Astrocyte of the hippocampus (primary cell): ENCODE data around the gene SPRY1.

Source experiments
- DNase-seq: peaks from one replicate; pipeline ENCODE4 v3.0.0; 2011; ENCODE audit warnings: low read depth, low spot score

Gene SPRY1

GRCh38 chr4:123396307-123397143, at the start of gene SPRY1:
Gene SPRY1 (plus strand): TSS chr4:123396795. CDS start chr4:123401592, 4,797 bp downstream.
- peak; percentile 95 for DNase-seq

GRCh38 chr4:123346951-123347350, 49.6 kb upstream of the SPRY1 start:
- DNase-seq, result no peak

GRCh38 chr4:123348946-123349345, 47.6 kb upstream of the SPRY1 start:
- no peak for DNase-seq

- DNase-seq, result peak; percentile 36
Measured at GRCh38 chr4:123349421-123350190, 47.0 kb upstream of the SPRY1 start.

GRCh38 chr4:123350191-123350544, 46.4 kb upstream of the SPRY1 start:
- peak; percentile 31 for DNase-seq

- no peak for DNase-seq
Measured at GRCh38 chr4:123350726-123351125, 45.9 kb upstream of the SPRY1 start.

GRCh38 chr4:123351713-123352112, 44.9 kb upstream of the SPRY1 start:
- no peak for DNase-seq

GRCh38 chr4:123352240-123352945, 44.2 kb upstream of the SPRY1 start:
- peak; percentile 95 for DNase-seq

- DNase-seq, result no peak
Measured at GRCh38 chr4:123352966-123353365, 43.6 kb upstream of the SPRY1 start.

- no peak for DNase-seq
Measured at GRCh38 chr4:123353656-123354055, 42.9 kb upstream of the SPRY1 start.

GRCh38 chr4:123354701-123355100, 41.9 kb upstream of the SPRY1 start:
- DNase-seq, result no peak

GRCh38 chr4:123356921-123357320, 39.7 kb upstream of the SPRY1 start:
- no peak for DNase-seq

GRCh38 chr4:123359449-123360315, 36.9 kb upstream of the SPRY1 start:
- DNase-seq, result no peak

- DNase-seq, result peak; percentile 63
Measured at GRCh38 chr4:123361195-123361861, 35.3 kb upstream of the SPRY1 start.

- no peak for DNase-seq
Measured at GRCh38 chr4:123362103-123362502, 34.5 kb upstream of the SPRY1 start.

- no peak for DNase-seq
Measured at GRCh38 chr4:123363729-123364128, 32.9 kb upstream of the SPRY1 start.

GRCh38 chr4:123364906-123365305, 31.7 kb upstream of the SPRY1 start:
- DNase-seq, result no peak

GRCh38 chr4:123365412-123365811, 31.2 kb upstream of the SPRY1 start:
- DNase-seq, result peak; percentile 47

- no peak for DNase-seq
Measured at GRCh38 chr4:123366144-123366748, 30.3 kb upstream of the SPRY1 start.

GRCh38 chr4:123378794-123379193, 17.8 kb upstream of the SPRY1 start:
- DNase-seq, result no peak
